ENCODE data around the gene RHOBTB3. TPM values are rescaled to one million over a fixed set of nuclear protein-coding genes. Genes with fewer than 3 reads are reported as not detected.

Gene RHOBTB3
- total and polyA plus RNA-seq, 12 donors, result 15.0 to 124 (median 90.4) TPM

DNA sequence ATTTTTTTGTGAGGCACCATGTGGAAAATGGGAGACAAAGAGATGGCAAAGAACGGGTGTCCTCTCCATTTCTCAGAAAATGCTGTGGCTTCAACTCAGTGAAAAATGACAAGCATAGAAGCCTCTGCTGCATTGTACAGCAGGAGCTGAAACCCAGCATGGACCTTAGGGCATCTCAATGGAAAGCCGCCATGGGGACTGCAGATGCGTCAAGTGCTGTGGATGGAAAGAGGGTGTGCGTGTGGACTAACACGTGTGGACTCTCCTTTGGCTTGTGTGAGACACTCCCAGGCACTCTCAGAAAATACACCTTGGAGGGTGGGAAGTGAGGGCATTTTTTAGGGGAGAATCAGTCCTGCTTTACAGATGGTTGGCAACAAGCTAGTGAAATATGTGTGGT is 93.6 kb downstream of the RHOBTB3 start:
- H3K27ac ChIP-seq, result peak overlapping the region; percentile 59 to 98 (median 90)
- WGBS, 2 donors, result 93 to 95% methylated on average over 5 of the region's 5 CpGs
- no peak overlapping the region for H3K4me3 ChIP-seq

DNA sequence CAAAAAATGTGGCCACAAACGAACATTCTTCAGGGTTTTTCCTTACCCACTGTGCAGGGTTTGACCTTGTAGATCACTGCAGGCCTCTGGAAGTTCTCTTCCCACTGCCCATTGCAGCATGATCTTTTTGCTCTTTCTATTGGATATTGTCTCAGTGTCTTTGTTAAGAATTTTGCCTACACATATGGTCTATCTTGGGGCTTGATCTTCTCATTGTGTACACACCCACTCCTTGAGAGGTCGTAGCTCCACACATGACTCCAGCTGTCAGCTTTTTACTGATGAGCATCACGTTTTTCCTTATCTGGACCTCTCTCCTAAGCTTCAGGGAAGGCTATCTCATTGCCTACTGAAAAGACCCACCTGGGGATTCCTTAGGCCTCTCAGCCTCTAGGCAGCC is 94.4 kb downstream of the RHOBTB3 start:
- no peaks in the 10 kb centered on the region for H3K36me3 ChIP-seq
- WGBS, 2 donors, result 60 to 64% methylated on average over 3 of the region's 3 CpGs

More for the DNA sequence above, 93.6 kb downstream of the RHOBTB3 start:
- Histone ChIP-seq H3K27me3 (no peaks in the 10 kb centered on the region), H3K4me1 (peaks cover 11 to 67% (median 41%) of the 10 kb centered on the region in 9 donors), H3K36me3 (peaks cover 0 to 2% (median 0%) of the 10 kb centered on the region in 9 donors), H3K9me3 (no peaks in the 10 kb centered on the region)
- DNase-seq (no peak), ATAC-seq (no peak)
- intact Hi-C loops (cut with DNase I), result no loop called here
- TF ChIP-seq, protein P1, sequence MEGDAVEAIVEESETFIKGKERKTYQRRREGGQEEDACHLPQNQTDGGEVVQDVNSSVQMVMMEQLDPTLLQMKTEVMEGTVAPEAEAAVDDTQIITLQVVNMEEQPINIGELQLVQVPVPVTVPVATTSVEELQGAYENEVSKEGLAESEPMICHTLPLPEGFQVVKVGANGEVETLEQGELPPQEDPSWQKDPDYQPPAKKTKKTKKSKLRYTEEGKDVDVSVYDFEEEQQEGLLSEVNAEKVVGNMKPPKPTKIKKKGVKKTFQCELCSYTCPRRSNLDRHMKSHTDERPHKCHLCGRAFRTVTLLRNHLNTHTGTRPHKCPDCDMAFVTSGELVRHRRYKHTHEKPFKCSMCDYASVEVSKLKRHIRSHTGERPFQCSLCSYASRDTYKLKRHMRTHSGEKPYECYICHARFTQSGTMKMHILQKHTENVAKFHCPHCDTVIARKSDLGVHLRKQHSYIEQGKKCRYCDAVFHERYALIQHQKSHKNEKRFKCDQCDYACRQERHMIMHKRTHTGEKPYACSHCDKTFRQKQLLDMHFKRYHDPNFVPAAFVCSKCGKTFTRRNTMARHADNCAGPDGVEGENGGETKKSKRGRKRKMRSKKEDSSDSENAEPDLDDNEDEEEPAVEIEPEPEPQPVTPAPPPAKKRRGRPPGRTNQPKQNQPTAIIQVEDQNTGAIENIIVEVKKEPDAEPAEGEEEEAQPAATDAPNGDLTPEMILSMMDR (IDR thresholded peaks at IDR 0.05), result no peak

DNA sequence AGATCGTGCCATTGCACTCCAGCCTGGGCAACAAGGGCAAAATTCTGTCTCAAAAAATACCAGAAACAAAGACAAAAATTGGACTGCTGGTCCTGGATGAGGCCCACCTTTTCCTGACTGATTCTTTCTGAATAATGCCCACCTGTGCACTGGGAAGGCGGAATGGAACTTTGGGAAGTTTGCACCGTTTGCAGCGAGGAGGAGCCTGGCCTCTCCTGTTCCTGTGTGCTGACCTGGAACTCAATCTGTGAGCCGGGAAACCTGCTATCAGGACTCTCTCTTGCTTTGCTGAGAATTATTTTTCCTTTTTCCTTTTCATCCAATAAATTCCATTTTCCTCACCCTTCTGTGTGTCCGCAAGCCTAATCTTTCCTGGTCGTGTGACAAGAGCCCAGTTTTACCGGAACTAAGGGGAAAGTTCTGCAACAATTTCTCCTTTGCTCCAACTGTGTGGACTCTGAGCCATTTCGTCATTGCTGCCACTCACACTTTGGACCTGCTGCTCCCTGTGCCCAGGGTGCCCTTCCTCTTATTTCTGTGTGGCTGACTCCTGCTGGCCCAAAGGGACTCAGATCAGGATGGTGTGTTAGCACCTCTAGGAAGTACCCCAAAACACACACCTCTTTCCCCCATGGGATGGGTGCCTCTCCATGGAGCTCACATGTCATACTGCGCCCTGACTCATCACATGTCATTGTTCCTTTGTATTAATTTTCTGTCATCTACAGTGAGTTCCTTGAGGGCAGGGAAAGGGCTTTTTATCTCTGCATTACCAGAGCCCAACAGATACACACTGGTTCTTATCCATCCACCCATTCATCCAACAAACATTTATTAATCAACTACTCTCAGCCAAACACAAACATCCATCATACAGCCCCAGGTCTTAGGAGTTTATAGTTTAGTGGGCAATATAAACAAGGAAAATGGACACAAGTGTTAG is 96.1 kb downstream of the RHOBTB3 start:
- Histone ChIP-seq H3K4me3 (no peak overlapping the region), H3K4me1 (peaks cover 11 to 47% (median 21%) of the 10 kb centered on the region in 9 donors), H3K27ac (peak overlapping the region in 1 of 10 donors; percentile 59), H3K9me3 (no peaks in the 10 kb centered on the region), H3K27me3 (no peaks in the 10 kb centered on the region), H3K36me3 (no peaks in the 10 kb centered on the region)
- TF ChIP-seq, protein P1 (IDR thresholded peaks at IDR 0.05), result no peak
- no peak for ATAC-seq
- intact Hi-C loops (cut with DNase I), result no loop called here
- WGBS, 2 donors, result 89 to 91% methylated on average over 10 of the region's 10 CpGs
- no peak for DNase-seq

More for the DNA sequence above, 94.4 kb downstream of the RHOBTB3 start:
- TF ChIP-seq, protein P1 (IDR thresholded peaks at IDR 0.05), result no peak
- intact Hi-C loops (cut with DNase I), result no loop called here
- Histone ChIP-seq H3K27me3 (no peaks in the 10 kb centered on the region), H3K9me3 (no peaks in the 10 kb centered on the region), H3K4me1 (peaks cover 11 to 59% (median 34%) of the 10 kb centered on the region in 9 donors), H3K27ac (no peak overlapping the region), H3K4me3 (no peak overlapping the region)
- DNase-seq (no peak), ATAC-seq (no peak)

DNA sequence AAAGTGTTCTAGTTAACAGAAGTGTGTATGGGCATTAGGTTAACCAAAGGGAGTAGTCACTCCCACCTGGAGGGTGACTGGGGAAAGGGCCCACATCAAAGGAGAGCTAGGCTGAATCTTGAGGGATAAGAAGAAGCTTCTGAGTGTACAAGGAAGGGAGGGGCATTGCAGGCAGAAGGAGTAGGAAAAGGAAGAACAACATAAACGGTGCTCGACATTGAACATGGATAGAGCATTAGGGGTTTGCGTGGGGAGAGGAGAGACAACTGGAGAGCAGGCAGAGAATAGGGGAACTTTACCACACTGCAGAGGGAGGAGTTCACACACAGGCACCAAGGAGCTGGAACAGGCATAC is 96.7 kb downstream of the RHOBTB3 start:
- Histone ChIP-seq H3K9me3 (no peaks in the 10 kb centered on the region), H3K4me3 (no peak overlapping the region), H3K27ac (no peak overlapping the region), H3K4me1 (peaks cover 11 to 45% (median 19%) of the 10 kb centered on the region in 9 donors), H3K27me3 (no peaks in the 10 kb centered on the region), H3K36me3 (no peaks in the 10 kb centered on the region)
- ATAC-seq (no peak), DNase-seq (no peak)
- WGBS, 2 donors, result 75 to 84% methylated on average over 3 of the region's 3 CpGs
- TF ChIP-seq, protein P1 (IDR thresholded peaks at IDR 0.05), result no peak
- intact Hi-C loops (cut with DNase I), result no loop called here
